Hematopoietic multipotent progenitor cell treated with erythropoietin and hydrocortisone succinate and interleukin-3 and kit ligand, for 4 days (in vitro differentiated cells): Measurements from ENCODE around the gene NAA11.
"Not testable (repeated sequence)": the region's sequence is repeated elsewhere in the genome, so short reads cannot be mapped to it uniquely, and the experiment has no call there.

Source experiments
- DNase-seq: peaks from one replicate; pipeline ENCODE4 v3.0.0-alpha.2; 2015

NAA11 gene

GRCh38 chr4:79308137-79308536 is 17.7 kb downstream of the NAA11 start:
- no peak for DNase-seq

GRCh38 chr4:79306795-79307194 is 19.1 kb downstream of the NAA11 start:
- no peak for DNase-seq

DNA sequence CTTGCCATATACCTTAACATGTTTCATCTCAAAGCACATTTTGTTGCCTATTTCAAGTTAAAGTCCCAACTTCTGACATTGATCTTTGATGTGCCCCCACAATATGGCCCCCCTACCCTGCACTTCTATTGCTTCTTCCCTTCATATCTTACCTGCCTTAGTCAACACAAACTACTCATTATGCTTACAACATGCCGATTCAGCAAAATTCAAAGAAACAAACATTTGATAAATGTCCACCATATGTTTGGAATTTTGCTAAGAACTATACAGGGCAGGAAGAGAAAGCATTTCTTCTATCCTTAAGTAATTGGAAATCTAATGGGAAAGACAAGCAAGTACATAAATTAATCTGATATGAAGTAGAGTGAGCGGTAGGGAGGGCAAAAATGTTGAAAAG is 25.6 kb downstream of the NAA11 start:
- no peak for DNase-seq

DNA sequence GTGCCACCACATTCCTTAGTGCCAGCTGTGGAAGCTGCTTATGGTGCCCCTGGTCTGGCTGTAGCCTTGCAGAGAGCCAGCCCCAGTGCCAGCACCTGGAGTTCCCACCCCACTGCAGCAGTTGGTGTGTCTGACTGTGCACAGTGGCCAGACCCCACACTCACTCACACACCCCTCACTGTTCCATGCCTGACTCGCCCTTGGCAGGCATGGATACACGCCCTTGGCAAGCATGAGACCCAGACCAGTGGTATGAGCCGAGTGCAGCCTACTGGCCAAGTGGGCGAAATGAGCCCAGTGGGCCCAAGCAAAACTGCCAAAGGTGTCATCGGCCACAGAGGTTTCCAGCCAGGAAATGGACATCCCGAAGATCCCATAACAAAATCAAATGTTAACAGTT is 27.4 kb downstream of the NAA11 start:
- no peak for DNase-seq

DNA sequence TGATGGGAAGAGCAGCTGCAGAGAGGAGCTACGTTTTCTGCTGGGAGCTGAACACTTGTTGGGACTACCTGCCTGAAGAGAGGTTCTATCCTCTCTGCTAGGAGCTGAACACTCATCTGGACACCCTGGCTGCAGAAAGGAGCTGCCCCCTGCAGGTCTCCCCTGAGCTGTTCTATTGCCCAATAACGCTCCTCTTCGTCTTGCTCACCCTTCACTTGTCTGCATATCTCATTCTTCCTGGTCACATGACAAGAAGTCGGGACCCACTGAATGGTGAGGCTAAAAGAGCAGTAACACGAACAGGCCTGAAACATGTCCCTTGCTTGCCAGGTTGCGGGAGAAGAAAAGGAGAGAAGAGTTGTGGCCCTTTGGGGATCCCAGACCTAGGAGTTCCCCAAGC is 27.8 kb downstream of the NAA11 start:
- DNase-seq, result no peak

- DNase-seq, result no peak
Observed at GRCh38 chr4:79297479-79297878, 28.4 kb downstream of the NAA11 start.

DNA sequence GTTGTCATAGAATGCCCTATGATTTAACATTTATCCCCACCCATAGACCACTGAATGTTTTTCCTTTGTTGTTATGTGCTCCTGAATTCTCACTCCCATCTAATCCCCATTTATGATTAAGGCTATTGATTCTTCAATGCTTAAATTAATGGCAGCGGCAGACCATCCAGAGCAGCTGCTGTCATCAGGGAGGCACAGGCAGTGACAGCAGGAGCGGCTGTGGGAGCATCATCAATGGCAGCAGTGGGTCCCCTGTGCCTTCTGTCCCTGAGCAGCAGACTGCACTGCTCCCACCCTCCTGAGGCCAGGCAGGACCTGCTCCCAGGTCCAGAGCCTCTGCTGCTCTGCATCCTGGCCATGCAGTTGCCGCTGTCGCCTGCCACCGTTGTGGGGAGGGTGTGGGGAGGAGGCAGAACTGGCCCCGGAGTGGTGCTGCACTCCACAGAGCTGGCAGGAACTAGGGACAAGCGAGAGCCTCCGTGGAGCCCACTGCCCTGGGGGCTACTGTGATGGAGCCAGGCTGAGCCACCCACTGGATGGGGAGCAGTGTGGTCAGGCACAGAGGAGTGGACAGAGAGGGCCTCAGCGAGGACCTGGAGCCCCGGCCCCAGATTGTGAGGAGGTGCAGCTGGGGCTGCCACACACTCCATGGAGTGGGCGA is 29.0 kb downstream of the NAA11 start:
- DNase-seq, result no peak

DNA sequence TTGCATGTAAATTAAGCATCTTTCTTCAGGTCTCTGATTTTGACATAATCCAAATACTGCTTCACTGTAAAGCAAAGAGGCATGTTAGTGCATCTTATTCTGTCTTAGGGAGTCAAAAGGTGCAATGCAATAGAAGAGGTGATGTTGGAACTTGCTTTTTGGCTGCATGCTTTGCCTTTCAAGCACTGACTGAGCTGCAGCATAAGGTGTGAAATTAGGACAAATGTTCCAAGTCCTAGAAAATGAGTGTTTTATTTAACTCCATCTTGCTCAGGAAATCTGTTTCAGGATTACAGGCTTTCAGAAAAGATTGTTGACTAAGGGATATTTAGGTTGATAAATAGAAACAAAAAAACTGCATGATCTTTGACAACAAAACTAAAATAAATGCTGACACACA is 30.8 kb downstream of the NAA11 start:
- DNase-seq, result no peak

GRCh38 chr4:79294064-79294463 is 31.8 kb downstream of the NAA11 start:
- DNase-seq, result no peak

DNA sequence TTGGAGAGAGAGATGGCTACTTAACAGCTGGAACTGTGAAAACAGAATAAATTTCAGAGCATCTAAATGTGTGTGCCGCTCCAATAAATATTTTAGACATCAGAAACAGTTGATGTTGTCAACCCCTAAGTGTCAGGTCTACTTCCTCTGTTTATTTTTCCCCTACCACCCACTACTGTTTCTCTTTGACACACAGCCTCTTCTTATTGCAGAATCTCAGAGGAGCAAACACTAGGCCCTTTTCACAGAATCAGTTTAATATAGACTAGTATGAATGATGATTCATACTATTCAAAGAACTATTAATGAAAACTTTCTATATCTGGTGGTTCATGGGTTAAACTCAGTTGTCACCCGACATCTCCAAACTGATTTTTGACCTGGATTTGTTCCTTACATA is 33.9 kb downstream of the NAA11 start:
- no peak for DNase-seq

DNA sequence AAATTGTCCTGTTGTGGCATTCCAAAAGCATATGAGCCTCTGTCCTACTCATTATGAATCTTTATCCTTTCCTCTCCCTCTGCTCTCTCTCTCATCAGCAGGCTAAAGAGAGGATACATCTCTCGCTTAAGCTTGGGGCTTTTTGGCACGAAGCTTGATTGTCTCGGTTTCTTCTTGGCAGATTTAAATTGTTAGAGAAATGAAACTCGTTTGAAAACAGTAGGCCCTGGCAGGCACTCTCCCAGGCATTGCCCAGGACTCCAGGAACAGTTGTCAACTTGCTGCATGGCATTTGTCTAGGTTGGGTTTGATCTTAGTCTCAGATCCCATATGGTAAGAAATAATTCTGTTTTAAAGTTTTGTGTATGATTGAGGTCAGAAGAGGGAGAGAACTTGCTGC is 35.5 kb downstream of the NAA11 start:
- no peak for DNase-seq

- DNase-seq, result no peak
Observed at GRCh38 chr4:79288185-79288584, 37.7 kb downstream of the NAA11 start.

GRCh38 chr4:79287718-79288117 is 38.1 kb downstream of the NAA11 start:
- DNase-seq, result no peak

- no peak for DNase-seq
Observed at GRCh38 chr4:79287076-79287475, 38.8 kb downstream of the NAA11 start.

DNA sequence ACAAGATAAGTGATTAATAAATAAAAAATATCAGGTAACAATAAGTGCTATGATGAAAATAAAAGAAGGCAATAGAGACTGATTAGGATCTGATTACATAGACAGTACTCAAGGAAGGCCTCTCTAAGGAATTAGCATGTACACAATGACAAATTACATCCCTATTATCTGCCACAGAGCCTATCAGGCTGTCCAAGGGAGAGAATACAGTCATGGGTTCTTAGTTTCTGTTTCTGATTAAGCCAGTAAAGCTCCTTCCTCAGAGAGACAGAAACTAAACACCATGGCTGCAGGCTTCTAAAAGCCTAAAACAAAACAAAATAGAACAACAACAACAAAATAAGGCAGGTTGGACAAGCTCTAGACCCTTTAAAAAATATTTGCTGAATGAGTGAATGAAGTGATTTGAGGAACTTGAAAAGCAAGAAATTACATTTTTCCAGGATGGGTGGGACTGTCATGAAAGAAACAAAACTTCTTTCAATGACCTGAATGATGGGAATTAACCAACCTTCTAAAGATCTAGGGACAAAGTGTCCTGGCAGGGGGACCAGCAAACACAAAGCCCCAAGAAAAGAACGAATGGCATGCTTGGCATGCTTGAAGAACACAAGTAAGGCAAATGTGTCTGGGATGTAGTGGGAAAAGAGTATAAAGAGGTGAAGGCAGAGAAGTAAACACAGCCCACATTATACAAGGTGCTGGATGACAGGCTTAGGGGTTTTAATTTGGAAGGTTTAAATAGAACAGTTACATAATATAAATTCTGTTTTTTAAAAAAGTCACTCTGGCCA is 44.1 kb downstream of the NAA11 start:
- no peak for DNase-seq

- not testable (repeated sequence) for DNase-seq
Observed at GRCh38 chr4:79277467-79277866, 48.4 kb downstream of the NAA11 start.

GRCh38 chr4:79273915-79274314 is 51.9 kb downstream of the NAA11 start:
- peak; percentile 4 for DNase-seq

DNA sequence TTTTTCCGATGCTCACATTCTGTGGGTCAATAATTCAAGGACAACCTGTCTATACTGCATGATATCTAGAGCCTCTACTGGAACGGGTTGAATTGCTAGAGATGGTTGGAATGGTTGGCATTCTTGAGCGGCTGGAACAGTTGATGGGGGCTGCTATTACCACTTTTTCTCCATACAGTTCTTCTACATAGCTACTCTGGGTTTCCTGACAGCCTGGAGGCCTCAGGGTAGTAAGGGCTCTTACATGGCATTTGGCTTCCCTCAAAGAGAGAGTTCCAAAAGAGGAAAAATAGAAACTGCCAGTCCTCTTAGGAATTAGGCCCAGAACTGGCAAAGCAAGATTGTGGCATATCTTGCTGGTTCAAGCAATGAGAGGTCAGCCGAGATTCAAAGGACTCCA is 53.1 kb downstream of the NAA11 start:
- no peak for DNase-seq

DNA sequence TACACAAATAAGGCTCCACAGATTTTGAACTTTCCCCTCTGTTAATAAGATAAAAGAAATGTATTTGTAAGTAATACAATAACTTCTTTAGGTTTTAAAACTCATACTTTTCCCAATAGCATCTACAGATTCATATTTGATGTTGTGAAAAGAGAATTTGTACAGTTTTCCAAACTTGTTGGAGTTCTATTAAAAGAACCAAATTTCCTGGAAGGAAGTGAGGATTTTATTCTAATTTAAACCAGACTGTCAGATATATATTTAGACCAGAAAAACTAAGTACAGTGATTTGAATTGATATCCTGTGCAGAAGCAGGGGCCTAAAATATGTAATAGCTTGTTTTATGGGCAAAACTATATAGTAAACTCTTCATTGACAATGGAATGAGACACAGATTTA is 53.7 kb downstream of the NAA11 start:
- DNase-seq, result no peak

GRCh38 chr4:79267671-79268070 is 58.2 kb downstream of the NAA11 start:
- DNase-seq, result no peak
